Hematopoietic multipotent progenitor cell treated with erythropoietin and hydrocortisone succinate and interleukin-3 and kit ligand, for 15 days (in vitro differentiated cells): ENCODE measurements around the gene ARL8B.
"Not testable (repeated sequence)": the region's sequence is repeated elsewhere in the genome, so short reads cannot be mapped to it uniquely, and the experiment has no call there.

Source experiments
- DNase-seq: peaks from one replicate; pipeline ENCODE4 v3.0.0-alpha.2; 2015; ENCODE audit warnings: low spot score

Gene ARL8B

GRCh38 chr3:5147152-5147551 lies 25.1 kb downstream of the ARL8B start:
- not testable (repeated sequence) for DNase-seq

GRCh38 chr3:5149306-5149880 lies 27.3 kb downstream of the ARL8B start:
- no peak for DNase-seq

GRCh38 chr3:5151586-5151985 lies 29.5 kb downstream of the ARL8B start:
- DNase-seq: no peak

- DNase-seq: no peak
Observed at GRCh38 chr3:5153074-5153473, 31.0 kb downstream of the ARL8B start.

GRCh38 chr3:5155241-5155640 lies 33.1 kb downstream of the ARL8B start:
- no peak for DNase-seq

GRCh38 chr3:5160321-5160720 lies 38.2 kb downstream of the ARL8B start:
- no peak for DNase-seq

- no peak for DNase-seq
Observed at GRCh38 chr3:5160940-5161858, 39.1 kb downstream of the ARL8B start.

GRCh38 chr3:5162102-5162501 lies 40.0 kb downstream of the ARL8B start:
- DNase-seq: no peak

- no peak for DNase-seq
Observed at GRCh38 chr3:5165698-5166097, 43.6 kb downstream of the ARL8B start.

- no peak for DNase-seq
Observed at GRCh38 chr3:5166846-5167245, 44.8 kb downstream of the ARL8B start.

- no peak for DNase-seq
Observed at GRCh38 chr3:5168110-5168509, 46.0 kb downstream of the ARL8B start.

GRCh38 chr3:5169807-5170206 lies 47.7 kb downstream of the ARL8B start:
- DNase-seq: no peak

- no peak for DNase-seq
Observed at GRCh38 chr3:5170975-5171374, 48.9 kb downstream of the ARL8B start.

- no peak for DNase-seq
Observed at GRCh38 chr3:5172018-5172417, 49.9 kb downstream of the ARL8B start.

- DNase-seq: not testable (repeated sequence)
Observed at GRCh38 chr3:5179036-5179435, 56.9 kb downstream of the ARL8B start.

- DNase-seq: no peak
Observed at GRCh38 chr3:5181469-5182141, 59.5 kb downstream of the ARL8B start.

GRCh38 chr3:5183714-5184113 lies 61.6 kb downstream of the ARL8B start:
- not testable (repeated sequence) for DNase-seq

- no peak for DNase-seq
Observed at GRCh38 chr3:5184499-5184898, 62.4 kb downstream of the ARL8B start.

GRCh38 chr3:5185093-5185673 lies 63.1 kb downstream of the ARL8B start:
- no peak for DNase-seq

- DNase-seq: no peak
Observed at GRCh38 chr3:5186089-5186857, 64.2 kb downstream of the ARL8B start.

- no peak for DNase-seq
Observed at GRCh38 chr3:5186858-5187155, 64.7 kb downstream of the ARL8B start.
